Measurements from ENCODE around the gene PCBP3. TPM values are rescaled to one million over a fixed set of nuclear protein-coding genes. Genes with fewer than 3 reads are reported as not detected.
A peak's percentile ranks its signal among the peaks of the same experiment; 100 is the strongest.

Gene PCBP3
- total and polyA plus RNA-seq, 12 donors: 1.7 to 15.8 (median 4.7) TPM

- Histone ChIP-seq H3K4me1 (replicated peaks in 1 of 2) (peaks cover 0 to 13% of the 10 kb centered on the region in 2 donors), H3K36me3 (replicated peaks in 1 of 2) (no peaks in the 10 kb centered on the region), H3K9me3 (replicated peaks in 1 of 3) (no peaks in the 10 kb centered on the region), H3K27ac (peak overlapping the region in 1 of 5 donors; percentile 52), H3K4me3 (no peak overlapping the region), H3K27me3 (no peaks in the 10 kb centered on the region)
- no peak for TF ChIP-seq POLR2A (IDR thresholded peaks at IDR 0.05)
- TF ChIP-seq CTCF (IDR thresholded peaks at IDR 0.05): no peak
- intact Hi-C loops (cut with DNase I): no loop called here
- WGBS, 4 donors: 74 to 80% (median 77%) methylated on average over 5 to 6 of the region's 6 CpGs
- DNase-seq: peak in 1 of 7 donors; percentile 86
Observed at GRCh38 chr21:45887120-45887611, 243.6 kb downstream of the PCBP3 start.

- intact Hi-C loops (cut with DNase I): no loop called here
- Histone ChIP-seq H3K27ac (peak overlapping the region in 1 of 5 donors; percentile 52), H3K4me1 (replicated peaks in 1 of 2) (peaks cover 0 to 13% of the 10 kb centered on the region in 2 donors), H3K4me3 (no peak overlapping the region), H3K9me3 (replicated peaks in 1 of 3) (no peaks in the 10 kb centered on the region), H3K36me3 (replicated peaks in 1 of 2) (no peaks in the 10 kb centered on the region), H3K27me3 (no peaks in the 10 kb centered on the region)
- DNase-seq: peak in 1 of 7 donors; percentile 77
- WGBS, 4 donors: 65 to 85% (median 66%) methylated on average over 16 of the region's 16 CpGs
- no peak for TF ChIP-seq POLR2A (IDR thresholded peaks at IDR 0.05)
- no peak for TF ChIP-seq CTCF (IDR thresholded peaks at IDR 0.05)
Observed at GRCh38 chr21:45887788-45888187, 244.3 kb downstream of the PCBP3 start.

GRCh38 chr21:45888386-45889009 lies 245.0 kb downstream of the PCBP3 start:
- no peaks in the 10 kb centered on the region for H3K27me3 ChIP-seq
- TF ChIP-seq CTCF (IDR thresholded peaks at IDR 0.05) (no peak), POLR2A (IDR thresholded peaks at IDR 0.05) (no peak)
- no peaks in the 10 kb centered on the region for H3K36me3 ChIP-seq (replicated peaks in 1 of 2)
- no peaks in the 10 kb centered on the region for H3K9me3 ChIP-seq (replicated peaks in 1 of 3)
- DNase-seq: no peak
- no peak overlapping the region for H3K4me3 ChIP-seq
- peak overlapping the region in 1 of 5 donors; percentile 52 for H3K27ac ChIP-seq
- WGBS, 4 donors: 70 to 82% (median 79%) methylated on average over 11 to 18 of the region's 18 CpGs
- intact Hi-C loops (cut with DNase I): no loop called here
- H3K4me1 ChIP-seq (replicated peaks in 1 of 2): peaks cover 0 to 14% of the 10 kb centered on the region in 2 donors

- Histone ChIP-seq H3K27me3 (no peaks in the 10 kb centered on the region), H3K36me3 (replicated peaks in 1 of 2) (no peaks in the 10 kb centered on the region), H3K4me3 (no peak overlapping the region), H3K27ac (peak overlapping the region in 1 of 5 donors; percentile 44), H3K4me1 (replicated peaks in 1 of 2) (peaks cover 0 to 19% of the 10 kb centered on the region in 2 donors), H3K9me3 (replicated peaks in 1 of 3) (no peaks in the 10 kb centered on the region)
- intact Hi-C loops (cut with DNase I): no loop called here
- no peak for DNase-seq
- 64 to 73% (median 66%) methylated on average over 4 to 10 of the region's 10 CpGs for WGBS, 4 donors
- TF ChIP-seq CTCF (IDR thresholded peaks at IDR 0.05) (no peak), POLR2A (IDR thresholded peaks at IDR 0.05) (no peak)
Observed at GRCh38 chr21:45889256-45889655, 245.7 kb downstream of the PCBP3 start.
